IMR-90 (cell line): Measurements from ENCODE around the gene IL3RA. TPM values are rescaled to one million over a fixed set of nuclear protein-coding genes. Genes with fewer than 3 reads are reported as not detected.
"Not testable (repeated sequence)": the region's sequence is repeated elsewhere in the genome, so short reads cannot be mapped to it uniquely, and the experiment has no call there.

Experiments
- ATAC-seq: fragments of 200-7000 bp; cut with Tn5 transposase; 2 replicates; pipeline ENCODE4 v1.9.1; 2020; ENCODE audit warnings: low read depth, mild to moderate bottlenecking, moderate library complexity
- BruUV-seq: library from RNA; stranded (reverse); fragments of 400-500 nt; replicated peaks from 2 replicates; lab custom pipeline; 2021; lab: Mats Ljungman, UMichigan
- CTCF ChIA-PET: fragments of 300-600 bp; formaldehyde crosslinking; extraction: SDS; loops from one replicate; lab custom pipeline; 2021; ENCODE audit warnings: antibody characterized with exemption; lab: Yijun Ruan, JAX
- POLR2A ChIA-PET: fragments of 300-600 bp; sonication (Branson Sonifier 250); formaldehyde crosslinking; loops from one replicate; lab custom pipeline; 2022; ENCODE audit warnings: antibody characterized with exemption; ENCODE audit not compliant: unreplicated experiment; lab: Charles Lee
- DNase-seq: peaks from one replicate; pipeline ENCODE4 v3.0.0; 2013
- H2AFZ ChIP-seq: replicated peaks from 2 replicates; pipeline ENCODE3; 2013; ENCODE audit warnings: low read length, mild to moderate bottlenecking; ENCODE audit not compliant: poor library complexity
- H2AK5ac ChIP-seq: 2 replicates; pipeline ENCODE4 v1.6.1; 2013; ENCODE audit warnings: low read depth, low read length, inconsistent platforms
- H2AK9ac ChIP-seq: replicated peaks from 2 replicates; pipeline ENCODE3; 2013; ENCODE audit warnings: mild to moderate bottlenecking, low read depth, low read length, moderate library complexity; ENCODE audit not compliant: poor library complexity
- H2BK120ac ChIP-seq: 2 replicates; pipeline ENCODE4 v1.6.1; 2013; ENCODE audit warnings: low read depth, low read length, inconsistent platforms
- H2BK15ac ChIP-seq: 3 replicates; pipeline ENCODE4 v1.6.1; 2013; ENCODE audit warnings: low read depth, low read length, inconsistent platforms
- H2BK20ac ChIP-seq: 2 replicates; pipeline ENCODE4 v1.6.1; 2013; ENCODE audit warnings: low read depth, mild to moderate bottlenecking, inconsistent platforms, low read length, moderate library complexity
- H2BK5ac ChIP-seq: 2 replicates; pipeline ENCODE4 v1.6.1; 2013; ENCODE audit warnings: mild to moderate bottlenecking, low read depth, low read length, inconsistent platforms; ENCODE audit not compliant: poor library complexity, severe bottlenecking
- H3K14ac ChIP-seq: replicated peaks from 2 replicates; pipeline ENCODE4 v1.6.1; 2013; ENCODE audit warnings: low read depth, low read length, inconsistent platforms
- H3K18ac ChIP-seq: 2 replicates; pipeline ENCODE4 v1.6.1; 2013; ENCODE audit warnings: low read depth, low read length, control low read depth
- H3K23ac ChIP-seq: 2 replicates; pipeline ENCODE4 v1.6.1; 2013; ENCODE audit warnings: low read depth, low read length, inconsistent platforms
- H3K27ac ChIP-seq: 2 replicates; pipeline ENCODE4 v1.5.1; 2013; ENCODE audit warnings: mild to moderate bottlenecking, control low read depth, low read length; ENCODE audit not compliant: insufficient read depth
- H3K27me3 ChIP-seq: 2 replicates; pipeline ENCODE4 v1.6.1; 2013; ENCODE audit warnings: low read length; ENCODE audit not compliant: control insufficient read depth, insufficient read depth
- H3K36me3 ChIP-seq: 2 replicates; pipeline ENCODE4 v1.6.1; 2013; ENCODE audit warnings: low read length, mixed read lengths; ENCODE audit not compliant: control insufficient read depth, insufficient read depth
- H3K4ac ChIP-seq: 2 replicates; pipeline ENCODE4 v1.6.1; 2013; ENCODE audit warnings: low read depth, low read length, inconsistent platforms
- H3K4me1 ChIP-seq: 2 replicates; pipeline ENCODE4 v1.6.1; 2013; ENCODE audit warnings: low read length, mixed read lengths; ENCODE audit not compliant: control insufficient read depth, insufficient read depth
- H3K4me2 ChIP-seq: 2 replicates; pipeline ENCODE4 v1.6.1; 2013; ENCODE audit warnings: low read depth, mild to moderate bottlenecking, control low read depth, low read length, moderate library complexity
- H3K4me3 ChIP-seq: 2 replicates; pipeline ENCODE4 v1.5.1; 2013; ENCODE audit warnings: low read depth, mild to moderate bottlenecking, control low read depth, low read length, moderate library complexity; ENCODE audit not compliant: insufficient read depth
- H3K56ac ChIP-seq: 2 replicates; pipeline ENCODE4 v1.6.1; 2013; ENCODE audit warnings: low read length, inconsistent platforms; ENCODE audit not compliant: insufficient read depth; ENCODE audit errors: extremely low read depth
- H3K79me1 ChIP-seq, 2 experiments: 2 replicates each; pipeline ENCODE4 v1.6.1; 2013; ENCODE audit warnings: low read length in 2 of 2, inconsistent platforms in 1 of 2, low read depth in 1 of 2
- H3K9ac ChIP-seq: 2 replicates; pipeline ENCODE4 v1.6.1; 2013; ENCODE audit warnings: low read depth, low read length, control low read depth
- H3K9me1 ChIP-seq: 2 replicates; pipeline ENCODE4 v1.6.1; 2013; ENCODE audit warnings: low read length, inconsistent platforms; ENCODE audit not compliant: insufficient read depth
- H3K9me3 ChIP-seq: 2 replicates; pipeline ENCODE4 v1.6.1; 2013; ENCODE audit warnings: low read length; ENCODE audit not compliant: control insufficient read depth, insufficient read depth
- H4K20me1 ChIP-seq: 2 replicates; pipeline ENCODE4 v1.6.1; 2013; ENCODE audit warnings: low read length, inconsistent platforms; ENCODE audit not compliant: insufficient read depth
- H4K5ac ChIP-seq: 2 replicates; pipeline ENCODE4 v1.6.1; 2013; ENCODE audit warnings: mild to moderate bottlenecking, low read depth, low read length, control low read depth
- H4K8ac ChIP-seq, 2 experiments: 2 replicates each; pipeline ENCODE4 v1.6.1; 2013; ENCODE audit warnings: low read depth in 2 of 2, low read length in 2 of 2, control low read depth in 1 of 2, inconsistent platforms in 1 of 2
- H4K91ac ChIP-seq: 2 replicates; pipeline ENCODE4 v1.6.1; 2013; ENCODE audit warnings: low read depth, low read length, inconsistent platforms; ENCODE audit not compliant: insufficient read depth
- WGBS, 2 experiments: methylation state at CpG; one replicate each; pipeline versions ENCODE4 v1.1.5 to v1.1.7; 2013; ENCODE audit warnings: missing lambda C conversion rate in 2 of 2; ENCODE audit not compliant: insufficient read length in 1 of 2; ENCODE audit errors: extremely low coverage in 2 of 2; 5-methylcytosine and 5-hydroxymethylcytosine counted together
- dilution Hi-C: fragments of 300-500 bp; cut with HindIII; formaldehyde crosslinking; loops from one replicate; pipeline ENCODE4 v1.14.3; 2018; ENCODE audit warnings: low sequenced_read_pairs; ENCODE audit not compliant: unreplicated experiment
- in situ Hi-C: fragments of 300-500 bp; cut with MboI; formaldehyde crosslinking; loops from 3 replicates; pipeline ENCODE4 v1.14.3; 2019; ENCODE audit warnings: low sequenced_read_pairs, inconsistent platforms, mixed read lengths
- intact Hi-C: fragments of 100-400 bp; cut with micrococcal nuclease; formaldehyde crosslinking; loops from 2 replicates; pipeline ENCODE4 v1.10.0; 2022
- polyA plus RNA-seq, 3 experiments: library from polyadenylated mRNA; depleted of rRNA; stranded (reverse); fragments of >200 nt; gene quantifications; 2 replicates each; pipeline ENCODE4 v1.2.3, GENCODE V29; 2012; ENCODE audit warnings: low replicate concordance in 1 of 3
- total RNA-seq: library from RNA; depleted of rRNA; stranded (reverse); fragments of >200 nt; gene quantifications from 2 replicates; pipeline ENCODE4 v1.2.3, GENCODE V29; 2012

Gene IL3RA
- total and polyA plus RNA-seq, 2 of the 4 experiments (the other 2 are of a cell fraction) = not detected

GRCh38 chrX:1297591-1297990 lies 39.0 kb upstream of the IL3RA start:
- ATAC-seq, H2BK15ac ChIP-seq, H3K4me1 ChIP-seq, H3K4ac ChIP-seq, H2BK20ac ChIP-seq, H3K27ac ChIP-seq, H2BK120ac ChIP-seq, H4K91ac ChIP-seq, in situ Hi-C loops, H2AFZ ChIP-seq, H4K8ac ChIP-seq, CTCF ChIA-PET, H3K14ac ChIP-seq, H4K20me1 ChIP-seq, H2BK5ac ChIP-seq, H2AK5ac ChIP-seq, H3K23ac ChIP-seq, POLR2A ChIA-PET, H2AK9ac ChIP-seq, H3K9ac ChIP-seq, H3K4me3 ChIP-seq, H3K4me2 ChIP-seq, H4K5ac ChIP-seq, BruUV-seq, H3K18ac ChIP-seq, H3K79me1 ChIP-seq, H3K27me3 ChIP-seq, intact Hi-C loops, DNase-seq, H3K9me1 ChIP-seq, dilution Hi-C loops, H3K36me3 ChIP-seq, H3K56ac ChIP-seq: not testable (repeated sequence)
- peaks cover 39% of the 10 kb centered on the region for H3K9me3 ChIP-seq
- WGBS, 2 experiments = 80% methylated on average over 1 of the region's 8 CpGs; no CpG with 5 or more reads in 1 of the 2 experiments
